ENCODE measurements around the gene VPS26B.

- no peak for TF ChIP-seq YY1 (IDR thresholded peaks at IDR 0.05; ENCODE audit: insufficient read depth, insufficient read length)
- TF ChIP-seq ZNF274 (IDR thresholded peaks at IDR 0.05; ENCODE audit: low read depth, low read length): no peak
- no peak for TF ChIP-seq SUZ12 (IDR thresholded peaks at IDR 0.05; ENCODE audit: extremely low read depth, insufficient read depth, insufficient read length)
Measured at GRCh38 chr11:134215836-134216235, 8.6 kb upstream of the VPS26B start.

Measured in NT2/D1 (cell line).